IMR-90 (cell line): ENCODE measurements around the gene TAOK1. TPM values are rescaled to one million over a fixed set of nuclear protein-coding genes. Genes with fewer than 3 reads are reported as not detected.

Source experiments
- ATAC-seq: fragments of 200-7000 bp; cut with Tn5 transposase; 2 replicates; pipeline ENCODE4 v1.9.1; 2020; ENCODE audit warnings: low read depth, mild to moderate bottlenecking, moderate library complexity
- BruUV-seq: library from RNA; stranded (reverse); fragments of 400-500 nt; replicated peaks from 2 replicates; lab custom pipeline; 2021; lab: Mats Ljungman, UMichigan
- CTCF ChIA-PET: fragments of 300-600 bp; formaldehyde crosslinking; extraction: SDS; loops from one replicate; lab custom pipeline; 2021; ENCODE audit warnings: antibody characterized with exemption; lab: Yijun Ruan, JAX
- POLR2A ChIA-PET: fragments of 300-600 bp; sonication (Branson Sonifier 250); formaldehyde crosslinking; loops from one replicate; lab custom pipeline; 2022; ENCODE audit warnings: antibody characterized with exemption; ENCODE audit not compliant: unreplicated experiment; lab: Charles Lee
- DNase-seq: peaks from one replicate; pipeline ENCODE4 v3.0.0; 2013
- H2AFZ ChIP-seq: replicated peaks from 2 replicates; pipeline ENCODE3; 2013; ENCODE audit warnings: low read length, mild to moderate bottlenecking; ENCODE audit not compliant: poor library complexity
- H2AK5ac ChIP-seq: 2 replicates; pipeline ENCODE4 v1.6.1; 2013; ENCODE audit warnings: low read depth, low read length, inconsistent platforms
- H2AK9ac ChIP-seq: replicated peaks from 2 replicates; pipeline ENCODE3; 2013; ENCODE audit warnings: mild to moderate bottlenecking, low read depth, low read length, moderate library complexity; ENCODE audit not compliant: poor library complexity
- H2BK120ac ChIP-seq: 2 replicates; pipeline ENCODE4 v1.6.1; 2013; ENCODE audit warnings: low read depth, low read length, inconsistent platforms
- H2BK15ac ChIP-seq: 3 replicates; pipeline ENCODE4 v1.6.1; 2013; ENCODE audit warnings: low read depth, low read length, inconsistent platforms
- H2BK20ac ChIP-seq: 2 replicates; pipeline ENCODE4 v1.6.1; 2013; ENCODE audit warnings: low read depth, mild to moderate bottlenecking, inconsistent platforms, low read length, moderate library complexity
- H2BK5ac ChIP-seq: 2 replicates; pipeline ENCODE4 v1.6.1; 2013; ENCODE audit warnings: mild to moderate bottlenecking, low read depth, low read length, inconsistent platforms; ENCODE audit not compliant: poor library complexity, severe bottlenecking
- H3K14ac ChIP-seq: replicated peaks from 2 replicates; pipeline ENCODE4 v1.6.1; 2013; ENCODE audit warnings: low read depth, low read length, inconsistent platforms
- H3K18ac ChIP-seq: 2 replicates; pipeline ENCODE4 v1.6.1; 2013; ENCODE audit warnings: low read depth, low read length, control low read depth
- H3K23ac ChIP-seq: 2 replicates; pipeline ENCODE4 v1.6.1; 2013; ENCODE audit warnings: low read depth, low read length, inconsistent platforms
- H3K27ac ChIP-seq: 2 replicates; pipeline ENCODE4 v1.5.1; 2013; ENCODE audit warnings: mild to moderate bottlenecking, control low read depth, low read length; ENCODE audit not compliant: insufficient read depth
- H3K27me3 ChIP-seq: 2 replicates; pipeline ENCODE4 v1.6.1; 2013; ENCODE audit warnings: low read length; ENCODE audit not compliant: control insufficient read depth, insufficient read depth
- H3K36me3 ChIP-seq: 2 replicates; pipeline ENCODE4 v1.6.1; 2013; ENCODE audit warnings: low read length, mixed read lengths; ENCODE audit not compliant: control insufficient read depth, insufficient read depth
- H3K4ac ChIP-seq: 2 replicates; pipeline ENCODE4 v1.6.1; 2013; ENCODE audit warnings: low read depth, low read length, inconsistent platforms
- H3K4me1 ChIP-seq: 2 replicates; pipeline ENCODE4 v1.6.1; 2013; ENCODE audit warnings: low read length, mixed read lengths; ENCODE audit not compliant: control insufficient read depth, insufficient read depth
- H3K4me2 ChIP-seq: 2 replicates; pipeline ENCODE4 v1.6.1; 2013; ENCODE audit warnings: low read depth, mild to moderate bottlenecking, control low read depth, low read length, moderate library complexity
- H3K4me3 ChIP-seq: 2 replicates; pipeline ENCODE4 v1.5.1; 2013; ENCODE audit warnings: low read depth, mild to moderate bottlenecking, control low read depth, low read length, moderate library complexity; ENCODE audit not compliant: insufficient read depth
- H3K56ac ChIP-seq: 2 replicates; pipeline ENCODE4 v1.6.1; 2013; ENCODE audit warnings: low read length, inconsistent platforms; ENCODE audit not compliant: insufficient read depth; ENCODE audit errors: extremely low read depth
- H3K79me1 ChIP-seq, 2 experiments: 2 replicates each; pipeline ENCODE4 v1.6.1; 2013; ENCODE audit warnings: low read length in 2 of 2, inconsistent platforms in 1 of 2, low read depth in 1 of 2
- H3K9ac ChIP-seq: 2 replicates; pipeline ENCODE4 v1.6.1; 2013; ENCODE audit warnings: low read depth, low read length, control low read depth
- H3K9me1 ChIP-seq: 2 replicates; pipeline ENCODE4 v1.6.1; 2013; ENCODE audit warnings: low read length, inconsistent platforms; ENCODE audit not compliant: insufficient read depth
- H3K9me3 ChIP-seq: 2 replicates; pipeline ENCODE4 v1.6.1; 2013; ENCODE audit warnings: low read length; ENCODE audit not compliant: control insufficient read depth, insufficient read depth
- H4K20me1 ChIP-seq: 2 replicates; pipeline ENCODE4 v1.6.1; 2013; ENCODE audit warnings: low read length, inconsistent platforms; ENCODE audit not compliant: insufficient read depth
- H4K5ac ChIP-seq: 2 replicates; pipeline ENCODE4 v1.6.1; 2013; ENCODE audit warnings: mild to moderate bottlenecking, low read depth, low read length, control low read depth
- H4K8ac ChIP-seq, 2 experiments: 2 replicates each; pipeline ENCODE4 v1.6.1; 2013; ENCODE audit warnings: low read depth in 2 of 2, low read length in 2 of 2, control low read depth in 1 of 2, inconsistent platforms in 1 of 2
- H4K91ac ChIP-seq: 2 replicates; pipeline ENCODE4 v1.6.1; 2013; ENCODE audit warnings: low read depth, low read length, inconsistent platforms; ENCODE audit not compliant: insufficient read depth
- CEBPB ChIP-seq: IDR thresholded peaks from 2 replicates; pipeline ENCODE4 v1.6.1; 2012; ENCODE audit warnings: low read depth, low read length, improper control_type of control experiment
- FOS ChIP-seq: fragments of 150-350 bp; IDR thresholded peaks from 2 replicates; pipeline ENCODE4 v1.6.1; 2016; ENCODE audit warnings: low read depth, low read length
- WGBS, 2 experiments: methylation state at CpG; one replicate each; pipeline versions ENCODE4 v1.1.5 to v1.1.7; 2013; ENCODE audit warnings: missing lambda C conversion rate in 2 of 2; ENCODE audit not compliant: insufficient read length in 1 of 2; ENCODE audit errors: extremely low coverage in 2 of 2; 5-methylcytosine and 5-hydroxymethylcytosine counted together
- dilution Hi-C: fragments of 300-500 bp; cut with HindIII; formaldehyde crosslinking; loops from one replicate; pipeline ENCODE4 v1.14.3; 2018; ENCODE audit warnings: low sequenced_read_pairs; ENCODE audit not compliant: unreplicated experiment
- in situ Hi-C: fragments of 300-500 bp; cut with MboI; formaldehyde crosslinking; loops from 3 replicates; pipeline ENCODE4 v1.14.3; 2019; ENCODE audit warnings: low sequenced_read_pairs, inconsistent platforms, mixed read lengths
- intact Hi-C: fragments of 100-400 bp; cut with micrococcal nuclease; formaldehyde crosslinking; loops from 2 replicates; pipeline ENCODE4 v1.10.0; 2022
- polyA plus RNA-seq, 3 experiments: library from polyadenylated mRNA; depleted of rRNA; stranded (reverse); fragments of >200 nt; gene quantifications; 2 replicates each; pipeline ENCODE4 v1.2.3, GENCODE V29; 2012; ENCODE audit warnings: low replicate concordance in 1 of 3
- total RNA-seq: library from RNA; depleted of rRNA; stranded (reverse); fragments of >200 nt; gene quantifications from 2 replicates; pipeline ENCODE4 v1.2.3, GENCODE V29; 2012

Gene TAOK1
- total and polyA plus RNA-seq, 2 of the 4 experiments (the other 2 are of a cell fraction): 9.8 to 91.8 TPM

GRCh38 chr17:29469276-29469675, 79.1 kb downstream of the TAOK1 start:
- Histone ChIP-seq H2BK15ac (no peak overlapping the region), H2BK20ac (no peak overlapping the region), H2AK5ac (no peak overlapping the region), H3K4me3 (no peak overlapping the region), H2BK5ac (no peak overlapping the region), H3K4ac (no peak overlapping the region), H3K56ac (no peak overlapping the region), H3K9me1 (peaks cover 2% of the 10 kb centered on the region; the same call in 1 of the 2 replicates), H4K8ac (no peak overlapping the region), H4K5ac (no peak overlapping the region), H3K4me1 (no peaks in the 10 kb centered on the region), H4K20me1 (no peaks in the 10 kb centered on the region; the same call in 1 of the 2 replicates), H3K79me1 (peaks cover 8 to 40% of the 10 kb centered on the region in 2 experiments), H3K4me2 (no peak overlapping the region), H2AFZ (no peak overlapping the region), H4K91ac (no peak overlapping the region), H2AK9ac (no peak overlapping the region), H3K9ac (no peak overlapping the region), H3K9me3 (no peaks in the 10 kb centered on the region), H3K36me3 (peaks cover 23% of the 10 kb centered on the region), H3K27me3 (no peaks in the 10 kb centered on the region), H3K14ac (no peak overlapping the region), H3K18ac (no peak overlapping the region), H2BK120ac (no peak overlapping the region), H3K27ac (no peak overlapping the region), H3K23ac (no peak overlapping the region)
- WGBS, 2 experiments: 100% methylated on average over 1 of the region's 3 CpGs; no CpG with 5 or more reads in 1 of the 2 experiments
- no TSS peak for BruUV-seq
- ChIA-PET POLR2A (no interaction called here), CTCF (no interaction called here)
- intact Hi-C loops: no loop called here
- TF ChIP-seq FOS (no peak), CEBPB (0 out of 2 replicates have a peak, but pooled peaks have one; percentile 28)
- dilution Hi-C loops: no loop called here
- in situ Hi-C loops: no loop called here
- DNase-seq (no peak), ATAC-seq (no peak)
